ENCODE data around the gene PLCB1. TPM values are rescaled to one million over a fixed set of nuclear protein-coding genes. Genes with fewer than 3 reads are reported as not detected.

The PLCB1 gene
- total and polyA plus RNA-seq, 2 donors (not counting 3 experiments of a cell fraction or from before 2014, with no cell fraction given): 10.2 to 53.4 TPM

- FAIRE-seq (no peak), DNase-seq (ENCODE audit: low read depth, low spot score) (no peak)
- Histone ChIP-seq H3K4me1 (ENCODE audit: control insufficient read depth, extremely low read depth, insufficient read depth, low read length) (peaks cover 3% of the 10 kb centered on the region), H3K4me3 (replicated peaks in 1 of 3; ENCODE audit: insufficient read depth in 1 of 3, low read depth in 1 of 3, low read length in 3 of 3) (no peak overlapping the region), H3K9me3 (replicated peaks; ENCODE audit: control insufficient read depth, insufficient read depth, low read length) (no peaks in the 10 kb centered on the region), H2AFZ (ENCODE audit: low read depth, low read length) (no peak overlapping the region), H3K27me3 (ENCODE audit: control insufficient read depth in 2 of 2, insufficient read depth in 2 of 2, low read length in 2 of 2) (no peaks in the 10 kb centered on the region), H3K9me1 (replicated peaks; ENCODE audit: control insufficient read depth, extremely low read depth, insufficient read depth, low read length) (no peaks in the 10 kb centered on the region), H4K20me1 (replicated peaks; ENCODE audit: control insufficient read depth, extremely low read depth, insufficient read depth, low read length) (no peaks in the 10 kb centered on the region), H3K36me3 (ENCODE audit: control insufficient read depth in 2 of 2, extremely low read depth in 1 of 2, insufficient read depth in 2 of 2, low read length in 2 of 2) (no peaks in the 10 kb centered on the region), H3K9ac (replicated peaks; ENCODE audit: extremely low read depth, insufficient read depth, low read length) (no peak overlapping the region), H3K4me2 (ENCODE audit: insufficient read depth, low read length) (no peak overlapping the region), H3K27ac (ENCODE audit: insufficient read depth, low read depth, low read length) (no peak overlapping the region), H3K79me2 (ENCODE audit: control insufficient read depth, insufficient read depth, low read length) (no peaks in the 10 kb centered on the region)
- ChIA-PET CTCF (interaction anchor here (1.0 to 6.8 kb wide), 7 partner anchors 12 to 343 kb away, joined by 3 to 75 read pairs (median 6); partner anchors contain the start of gene PLCB1), POLR2A (no interaction called here)
- no peak for TF ChIP-seq JUN (IDR thresholded peaks at IDR 0.05; ENCODE audit: borderline replicate concordance, insufficient read depth, insufficient read length, low read depth)
- no peak for TF ChIP-seq CTCF (IDR thresholded peaks at IDR 0.05; ENCODE audit: extremely low read depth in 1 of 2, insufficient read depth in 1 of 2, low read depth in 1 of 2, low read length in 2 of 2)
- TF ChIP-seq GATA2 (IDR thresholded peaks at IDR 0.05; ENCODE audit: insufficient read depth, insufficient read length, low read depth, low read length): no peak
- TF ChIP-seq POLR2A (IDR thresholded peaks at IDR 0.05; ENCODE audit: low read depth, low read length): no peak
- TF ChIP-seq FOS (IDR thresholded peaks at IDR 0.05; ENCODE audit: borderline replicate concordance, insufficient read depth, low read length): no peak
- TF ChIP-seq MAX (IDR thresholded peaks at IDR 0.05; ENCODE audit: insufficient read depth, insufficient read length): no peak
- no peak for TF ChIP-seq POLR2AphosphoS5 (IDR thresholded peaks at IDR 0.05; ENCODE audit: insufficient read depth, low read depth, low read length)
- TF ChIP-seq EZH2 (IDR thresholded peaks at IDR 0.05; ENCODE audit: borderline replicate concordance, low read depth, low read length, severe bottlenecking): no peak
- no TSS peak for BruUV-seq (replicated peaks)
- dilution Hi-C loops (cut with MboI; ENCODE audit: extremely low pct_ligation_motif_present, low sequenced_read_pairs): no loop called here
- intact Hi-C loops (cut with micrococcal nuclease): loop anchor here (5.0 to 10.0 kb wide), 2 partner anchors 240 to 452 kb away; no protein-coding TSS in a partner anchor
Observed at GRCh38 chr20:8386991-8387390, 254.9 kb downstream of the PLCB1 start.
